Naive thymus-derived CD4-positive, alpha-beta T cell (primary cell): ENCODE results near the gene PROCR. TPM values are rescaled to one million over a fixed set of nuclear protein-coding genes. Genes with fewer than 3 reads are reported as not detected.

Experiments used
- ATAC-seq: fragments of 150-1000 bp; cut with Tn5 transposase; 2 replicates; pipeline ENCODE4 v1.10.0; 2021; ENCODE audit warnings: mild to moderate bottlenecking, moderate library complexity
- CTCF ChIA-PET: fragments of 350-600 bp; sonication (Branson Sonifier 250); formaldehyde crosslinking; loops from one replicate; lab custom pipeline; 2021; ENCODE audit warnings: antibody characterized with exemption; lab: Charles Lee
- POLR2A ChIA-PET: fragments of 350-600 bp; sonication (Branson Sonifier 250); formaldehyde crosslinking; loops from one replicate; lab custom pipeline; 2021; ENCODE audit warnings: antibody characterized with exemption, inconsistent platforms; lab: Charles Lee
- DNase-seq, 9 donors: peaks; one replicate each; pipeline versions ENCODE4 v3.0.0 to v3.0.0-alpha.2; 2020 to 2022; ENCODE audit warnings: mixed read lengths in 1 of 9
- H3K27ac ChIP-seq: one replicate; pipeline ENCODE4 v1.7.0; 2013; ENCODE audit warnings: mild to moderate bottlenecking, low read depth, low read length, moderate library complexity
- H3K27me3 ChIP-seq, 2 donors: one replicate each; pipeline ENCODE4 v1.7.0; 2013; ENCODE audit warnings: low read length in 2 of 2, mild to moderate bottlenecking in 2 of 2, moderate library complexity in 2 of 2; ENCODE audit not compliant: control insufficient read depth in 2 of 2, insufficient read depth in 2 of 2
- H3K36me3 ChIP-seq, 3 experiments: 1 replicate in 2 of 3; 2 replicates in 1 of 3; pipeline ENCODE4 v1.7.0; 2013; ENCODE audit warnings: low read length in 3 of 3, mild to moderate bottlenecking in 3 of 3, moderate library complexity in 1 of 3; ENCODE audit not compliant: insufficient read depth in 3 of 3, control insufficient read depth in 2 of 3
- H3K4me1 ChIP-seq, 2 donors: one replicate each; pipeline ENCODE4 v1.7.0; 2013; ENCODE audit warnings: low read length in 2 of 2, mild to moderate bottlenecking in 2 of 2, moderate library complexity in 1 of 2; ENCODE audit not compliant: control insufficient read depth in 2 of 2, insufficient read depth in 2 of 2
- H3K4me3 ChIP-seq: 2 replicates; pipeline ENCODE4 v1.7.0; 2013; ENCODE audit warnings: mild to moderate bottlenecking, low read length
- H3K9me3 ChIP-seq, 3 experiments: 1 replicate in 2 of 3; 2 replicates in 1 of 3; pipeline ENCODE4 v1.7.0; 2013; ENCODE audit warnings: low read length in 3 of 3; ENCODE audit not compliant: control insufficient read depth in 2 of 3
- H3K27ac Mint-ChIP-seq, 9 donors: one replicate each; pipeline ENCODE4 v1.8.0; 2020 to 2022; ENCODE audit warnings: mixed read lengths in 9 of 9, mild to moderate bottlenecking in 8 of 9, moderate library complexity in 5 of 9, inconsistent platforms in 2 of 9
- H3K27me3 Mint-ChIP-seq, 5 donors: one replicate each; pipeline ENCODE4 v1.8.0; 2021 to 2022; ENCODE audit warnings: mixed read lengths in 5 of 5, mild to moderate bottlenecking in 1 of 5
- H3K36me3 Mint-ChIP-seq, 5 donors: one replicate each; pipeline ENCODE4 v1.8.0; 2020 to 2022; ENCODE audit warnings: mixed read lengths in 5 of 5, mild to moderate bottlenecking in 3 of 5, inconsistent platforms in 1 of 5
- H3K4me1 Mint-ChIP-seq, 7 donors: one replicate each; pipeline ENCODE4 v1.8.0; 2020 to 2022; ENCODE audit warnings: mixed read lengths in 7 of 7, mild to moderate bottlenecking in 3 of 7, inconsistent platforms in 1 of 7
- H3K4me3 Mint-ChIP-seq, 10 donors: one replicate each; pipeline ENCODE4 v1.8.0; 2020 to 2022; ENCODE audit warnings: mild to moderate bottlenecking in 10 of 10, mixed read lengths in 10 of 10, moderate library complexity in 6 of 10, inconsistent platforms in 2 of 10
- H3K9me3 Mint-ChIP-seq, 11 donors: one replicate each; pipeline ENCODE4 v1.8.0; 2020 to 2022; ENCODE audit warnings: mixed read lengths in 11 of 11, mild to moderate bottlenecking in 4 of 11, inconsistent platforms in 1 of 11, moderate library complexity in 1 of 11
- intact Hi-C, 2 donors: fragments of 100-400 bp; cut with micrococcal nuclease; formaldehyde crosslinking; loops; one replicate each; pipeline ENCODE4 v1.15.1; 2023
- polyA plus RNA-seq, 2 donors: library from polyadenylated mRNA; unstranded; fragments of 300-500 nt; fragmentation: Illumina TruSeq; gene quantifications; one replicate each; pipeline ENCODE4 v1.2.3, GENCODE V29; 2021
- total RNA-seq, 6 experiments: library from RNA in 5 of 6; stranded (reverse) in 5 of 6; gene quantifications; 1 replicate in 5 of 6; 2 replicates in 1 of 6; pipeline ENCODE4 v1.2.3 and lab custom pipeline; 2021 to 2026

PROCR gene
- total and polyA plus RNA-seq, 7 experiments from 2014 or later = 0.35 to 2.0 (median 0.87) TPM; not detected in 2

DNA sequence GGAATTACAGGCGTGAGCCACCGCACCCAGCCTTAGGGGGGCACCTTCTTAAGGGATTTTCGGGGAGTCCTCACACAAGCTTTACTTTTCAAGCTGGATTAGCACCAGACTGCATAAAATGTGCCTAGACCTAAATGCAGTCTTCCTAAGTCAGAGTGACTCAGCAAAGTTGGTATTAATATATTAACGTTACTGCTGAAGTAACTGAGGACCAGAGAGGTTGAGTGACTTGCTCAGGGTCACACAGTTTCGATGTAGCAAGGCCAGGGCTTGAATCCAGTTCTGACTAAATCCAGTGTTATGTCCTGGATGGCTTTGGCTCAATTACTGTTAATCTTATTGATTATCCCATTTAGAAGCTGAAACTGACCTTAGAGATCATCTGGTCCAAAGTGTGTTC lies 38.1 kb upstream of the PROCR start:
- Histone ChIP-seq H3K27ac (no peak overlapping the region), H3K27me3 (no peaks in the 10 kb centered on the region), H3K36me3 (peaks cover 6 to 81% (median 15%) of the 10 kb centered on the region in 3 experiments), H3K9me3 (no peaks in the 10 kb centered on the region), H3K4me3 (no peak overlapping the region), H3K4me1 (no peaks in the 10 kb centered on the region)
- intact Hi-C loops = no loop called here
- no peak overlapping the region for H3K27ac Mint-ChIP-seq
- DNase-seq (no peak), ATAC-seq (no peak)
- no peaks in the 10 kb centered on the region for H3K27me3 Mint-ChIP-seq
- H3K36me3 Mint-ChIP-seq = peaks cover 6 to 40% (median 22%) of the 10 kb centered on the region in 5 donors
- H3K4me3 Mint-ChIP-seq = no peak overlapping the region
- H3K9me3 Mint-ChIP-seq = no peaks in the 10 kb centered on the region
- peaks cover 0 to 2% (median 0%) of the 10 kb centered on the region in 7 donors for H3K4me1 Mint-ChIP-seq
- ChIA-PET POLR2A (interaction anchor here (0.6 kb wide), 1 partner anchor 816 kb away, joined by 3 read pairs; no protein-coding TSS in a partner anchor), CTCF (no interaction called here)

DNA sequence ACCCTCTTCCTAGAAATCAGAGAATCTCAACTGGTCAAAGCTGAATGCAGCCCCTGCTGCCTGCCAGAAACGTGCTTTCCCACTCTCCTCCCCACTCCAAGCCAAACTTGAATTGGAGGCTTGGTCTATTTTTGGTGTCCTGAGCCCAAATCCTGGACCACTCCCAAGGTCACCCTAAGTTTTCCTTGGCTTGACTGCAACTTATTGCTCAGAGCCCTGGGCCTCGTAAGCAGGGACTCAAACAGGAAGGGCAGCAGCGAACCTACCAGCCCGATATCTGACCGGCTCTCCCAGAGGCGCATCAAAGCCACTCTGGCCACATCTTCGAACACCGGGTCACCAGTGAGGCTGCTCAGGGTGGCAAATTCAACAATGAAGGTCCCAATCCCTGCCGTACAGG lies 37.4 kb upstream of the PROCR start:
- H3K4me3 Mint-ChIP-seq = no peak overlapping the region
- Histone ChIP-seq H3K36me3 (peaks cover 6 to 83% (median 15%) of the 10 kb centered on the region in 3 experiments), H3K27me3 (no peaks in the 10 kb centered on the region), H3K4me1 (no peaks in the 10 kb centered on the region), H3K9me3 (no peaks in the 10 kb centered on the region), H3K4me3 (no peak overlapping the region), H3K27ac (no peak overlapping the region)
- DNase-seq = no peak
- intact Hi-C loops = no loop called here
- ChIA-PET CTCF (no interaction called here), POLR2A (no interaction called here)
- peaks cover 0 to 2% (median 0%) of the 10 kb centered on the region in 7 donors for H3K4me1 Mint-ChIP-seq
- no peaks in the 10 kb centered on the region for H3K27me3 Mint-ChIP-seq
- H3K27ac Mint-ChIP-seq = peak overlapping the region in 1 of 9 donors; percentile 52
- no peak for ATAC-seq
- no peaks in the 10 kb centered on the region for H3K9me3 Mint-ChIP-seq
- H3K36me3 Mint-ChIP-seq = peaks cover 6 to 42% (median 22%) of the 10 kb centered on the region in 5 donors

DNA sequence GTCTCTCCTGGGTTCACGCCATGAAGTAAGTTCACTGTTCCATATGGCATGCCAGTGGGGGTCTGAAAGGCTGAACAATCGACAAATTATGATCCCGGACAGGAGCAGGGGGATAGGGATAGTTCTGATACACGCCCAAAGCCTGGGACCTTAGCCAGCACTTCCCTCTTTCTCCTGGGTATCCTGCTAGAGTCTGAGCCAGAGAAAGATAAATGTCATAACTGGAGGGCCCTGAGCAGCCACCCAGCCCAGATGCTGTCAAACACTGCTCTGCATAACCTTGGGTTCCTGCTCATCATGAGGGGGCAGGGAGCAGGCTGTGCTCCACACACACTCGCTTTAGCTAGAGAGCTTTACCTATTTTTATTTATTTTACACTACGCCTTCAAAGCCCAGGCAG lies 37.0 kb upstream of the PROCR start:
- H3K9me3 Mint-ChIP-seq = no peaks in the 10 kb centered on the region
- peak overlapping the region in 1 of 9 donors; percentile 22 for H3K27ac Mint-ChIP-seq
- Histone ChIP-seq H3K4me1 (no peaks in the 10 kb centered on the region), H3K9me3 (no peaks in the 10 kb centered on the region), H3K36me3 (peaks cover 6 to 84% (median 15%) of the 10 kb centered on the region in 3 experiments), H3K4me3 (no peak overlapping the region), H3K27me3 (no peaks in the 10 kb centered on the region), H3K27ac (no peak overlapping the region)
- H3K27me3 Mint-ChIP-seq = no peaks in the 10 kb centered on the region
- ChIA-PET POLR2A (no interaction called here), CTCF (no interaction called here)
- H3K4me3 Mint-ChIP-seq = no peak overlapping the region
- no peak for ATAC-seq
- no peak for DNase-seq
- H3K4me1 Mint-ChIP-seq = peaks cover 0 to 2% (median 0%) of the 10 kb centered on the region in 7 donors
- H3K36me3 Mint-ChIP-seq = peaks cover 6 to 42% (median 22%) of the 10 kb centered on the region in 5 donors
- intact Hi-C loops = no loop called here

DNA sequence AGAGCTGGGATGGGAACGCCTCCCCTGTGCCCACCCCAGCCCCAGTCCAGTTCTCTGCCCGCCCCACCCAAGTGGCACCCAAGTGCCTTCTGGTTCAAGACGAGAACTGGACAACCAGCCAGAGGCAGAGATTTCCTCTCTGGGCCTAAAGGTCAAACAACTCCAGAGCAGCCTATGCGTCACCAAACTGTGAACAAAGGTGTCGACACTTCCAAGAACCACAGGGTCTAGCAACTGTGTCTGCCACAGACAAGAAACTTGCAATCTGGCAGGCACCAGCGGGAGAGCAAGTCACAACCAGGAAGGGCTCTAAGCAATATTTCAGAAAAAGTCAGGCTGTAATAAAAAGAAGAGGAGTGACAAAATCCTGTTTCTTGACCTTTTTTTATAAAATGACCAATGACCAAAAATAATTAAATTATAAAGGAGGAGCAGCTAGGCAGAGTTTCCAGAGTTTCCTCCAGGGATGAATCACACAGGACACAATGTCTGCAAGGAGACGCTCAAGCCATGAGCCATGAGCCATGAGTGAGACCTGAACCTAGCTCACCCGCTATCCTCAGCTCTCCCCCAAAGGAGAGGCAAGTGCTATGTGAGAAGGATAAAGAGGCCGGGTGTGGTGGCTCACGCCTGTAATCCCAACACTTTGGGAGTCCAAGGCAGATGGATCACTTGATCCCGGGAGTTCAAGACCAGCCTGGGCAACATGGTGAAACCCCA lies 35.8 kb upstream of the PROCR start:
- Histone ChIP-seq H3K36me3 (peaks cover 0 to 78% (median 13%) of the 10 kb centered on the region in 3 experiments), H3K27me3 (no peaks in the 10 kb centered on the region), H3K4me3 (no peak overlapping the region), H3K4me1 (no peaks in the 10 kb centered on the region), H3K9me3 (no peaks in the 10 kb centered on the region), H3K27ac (no peak overlapping the region)
- no peak for ATAC-seq
- H3K4me1 Mint-ChIP-seq = peaks cover 0 to 8% (median 4%) of the 10 kb centered on the region in 7 donors
- H3K36me3 Mint-ChIP-seq = peaks cover 6 to 44% (median 21%) of the 10 kb centered on the region in 5 donors
- intact Hi-C loops = no loop called here
- no peaks in the 10 kb centered on the region for H3K9me3 Mint-ChIP-seq
- no peak overlapping the region for H3K4me3 Mint-ChIP-seq
- POLR2A ChIA-PET = interaction anchor here (0.7 kb wide), 1 partner anchor 162 kb away, joined by 3 read pairs; no protein-coding TSS in a partner anchor
- DNase-seq = no peak
- CTCF ChIA-PET = interaction anchor here (0.7 kb wide), 1 partner anchor 40 kb away, joined by 5 read pairs; no protein-coding TSS in a partner anchor
- no peaks in the 10 kb centered on the region for H3K27me3 Mint-ChIP-seq
- peak overlapping the region in 1 of 9 donors; percentile 4 for H3K27ac Mint-ChIP-seq

DNA sequence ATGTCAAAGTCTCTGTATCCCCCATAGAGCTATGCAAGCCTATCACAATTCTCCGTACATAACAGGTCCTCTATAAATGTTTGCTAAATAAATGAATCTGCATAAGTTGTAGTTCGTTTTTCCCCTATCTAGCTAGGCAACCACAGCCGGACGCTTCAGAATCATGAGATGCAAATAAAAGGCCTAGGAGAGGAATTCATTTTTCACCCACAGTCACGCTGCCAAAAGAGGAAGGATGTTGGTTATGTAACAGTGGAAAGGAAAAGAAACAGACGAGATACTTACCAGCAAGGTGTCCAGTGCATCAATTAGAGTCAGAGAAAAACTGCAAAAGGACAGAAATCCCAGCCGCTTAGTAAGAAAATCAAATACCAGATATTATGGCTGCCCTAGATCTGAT lies 27.2 kb upstream of the PROCR start:
- Histone ChIP-seq H3K27me3 (no peaks in the 10 kb centered on the region), H3K4me3 (no peak overlapping the region), H3K9me3 (no peaks in the 10 kb centered on the region), H3K4me1 (peaks cover 12 to 14% of the 10 kb centered on the region in 2 donors), H3K36me3 (peaks cover 0 to 35% (median 7%) of the 10 kb centered on the region in 3 experiments), H3K27ac (no peak overlapping the region)
- ChIA-PET POLR2A (no interaction called here), CTCF (interaction anchor here (0.6 to 1.1 kb wide), 8 partner anchors 33 to 303 kb away, joined by 3 to 6 read pairs (median 3); no protein-coding TSS in a partner anchor)
- intact Hi-C loops = loop anchor here in 1 of 2 donors (1.0 to 5.0 kb wide), 4 partner anchors 64 to 272 kb away; partner anchors contain the start of gene GGT7
- peaks cover 5 to 29% (median 14%) of the 10 kb centered on the region in 5 donors for H3K36me3 Mint-ChIP-seq
- H3K4me1 Mint-ChIP-seq = peaks cover 31 to 58% (median 43%) of the 10 kb centered on the region in 7 donors
- no peaks in the 10 kb centered on the region for H3K9me3 Mint-ChIP-seq
- peak overlapping the region in 4 of 10 donors; percentile 2 to 60 (median 26) for H3K4me3 Mint-ChIP-seq
- ATAC-seq (peak; percentile 43), DNase-seq (no peak)
- H3K27ac Mint-ChIP-seq = peak overlapping the region in 5 of 9 donors; percentile 20 to 60 (median 39)
- peaks cover 0 to 4% (median 0%) of the 10 kb centered on the region in 5 donors for H3K27me3 Mint-ChIP-seq

DNA sequence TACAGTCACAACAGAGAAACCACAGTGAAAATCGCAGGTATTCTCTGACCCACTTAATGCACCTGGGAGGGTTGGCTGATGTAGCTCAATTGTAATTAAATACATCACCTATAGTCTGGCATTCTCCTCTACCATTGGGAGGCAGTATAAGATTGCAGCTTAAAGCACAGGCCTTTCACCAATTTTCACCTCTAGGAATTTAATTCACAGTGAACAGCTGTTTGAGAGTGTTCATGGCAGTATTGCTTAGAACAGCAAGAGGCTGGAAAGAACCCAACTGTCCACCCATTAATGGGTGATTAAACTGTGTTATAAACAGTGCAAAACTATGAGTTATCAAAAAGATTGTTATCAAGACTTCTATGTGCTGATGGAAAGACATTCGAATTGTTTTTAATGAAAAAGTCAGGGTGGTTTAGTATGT lies 26.7 kb upstream of the PROCR start:
- DNase-seq (peak in 7 of 9 donors; percentile 16 to 75 (median 51)), ATAC-seq (peak; percentile 64)
- Histone ChIP-seq H3K9me3 (no peaks in the 10 kb centered on the region), H3K36me3 (peaks cover 0 to 31% (median 7%) of the 10 kb centered on the region in 3 experiments), H3K4me3 (no peak overlapping the region), H3K4me1 (peaks cover 12 to 14% of the 10 kb centered on the region in 2 donors), H3K27me3 (no peaks in the 10 kb centered on the region), H3K27ac (no peak overlapping the region)
- intact Hi-C loops = loop anchor here in 1 of 2 donors (1.0 to 5.0 kb wide), 4 partner anchors 63 to 273 kb away; partner anchors contain the start of gene GGT7
- ChIA-PET CTCF (interaction anchor here (0.6 to 1.1 kb wide), 7 partner anchors 33 to 303 kb away, joined by 3 to 6 read pairs (median 4); no protein-coding TSS in a partner anchor), POLR2A (no interaction called here)
- H3K9me3 Mint-ChIP-seq = no peaks in the 10 kb centered on the region
- H3K27me3 Mint-ChIP-seq = peaks cover 0 to 4% (median 0%) of the 10 kb centered on the region in 5 donors
- peak overlapping the region; percentile 22 to 75 (median 57) for H3K4me3 Mint-ChIP-seq
- peak overlapping the region in 8 of 9 donors; percentile 20 to 61 (median 40) for H3K27ac Mint-ChIP-seq
- H3K36me3 Mint-ChIP-seq = peaks cover 5 to 26% (median 13%) of the 10 kb centered on the region in 5 donors
- H3K4me1 Mint-ChIP-seq = peaks cover 28 to 59% (median 43%) of the 10 kb centered on the region in 7 donors
